HL-60 (cell line): ENCODE results near the gene ADCY5.

ENCODE experiments used
- DNase-seq, 2 experiments: peaks; one replicate each; pipeline ENCODE4 v3.0.0-alpha.2; 2010 to 2020; ENCODE audit warnings: low read depth in 1 of 2, low spot score in 1 of 2
- H3K27ac ChIP-seq: fragments of 250-450 bp; sonication (Bioruptor Pico); replicated peaks from 2 replicates; pipeline ENCODE4 v1.5.1; 2020; ENCODE audit warnings: mild to moderate bottlenecking, moderate library complexity
- H3K27me3 ChIP-seq: fragments of 250-450 bp; sonication (Bioruptor Pico); 2 replicates; pipeline ENCODE4 v1.5.1; 2021; ENCODE audit warnings: mild to moderate bottlenecking, moderate library complexity; ENCODE audit not compliant: insufficient read depth, poor library complexity, severe bottlenecking
- H3K4me3 ChIP-seq: replicated peaks from 2 replicates; pipeline ENCODE4 v1.5.1; 2011; ENCODE audit warnings: mild to moderate bottlenecking, control low read depth, low read length; ENCODE audit not compliant: insufficient read depth
- GABPA ChIP-seq: IDR thresholded peaks from 2 replicates; pipeline ENCODE4 v1.6.1; 2012; ENCODE audit warnings: low read depth
- POLR2AphosphoS5 ChIP-seq: IDR thresholded peaks from 2 replicates; pipeline ENCODE4 v1.6.1; 2012; ENCODE audit warnings: low read depth
- SPI1 ChIP-seq: IDR thresholded peaks from 2 replicates; pipeline ENCODE4 v1.6.1; 2012; ENCODE audit warnings: low read depth, mild to moderate bottlenecking, borderline replicate concordance
- TF ChIP-seq, protein P1 (sequence below): IDR thresholded peaks from one replicate; pipeline ENCODE4 v1.5.1; 2011; ENCODE audit warnings: low read length, control low read depth, inconsistent platforms; ENCODE audit not compliant: insufficient read depth
- TF ChIP-seq, protein P2 (sequence below): IDR thresholded peaks from 2 replicates; pipeline ENCODE4 v1.6.1; 2012; ENCODE audit warnings: low read depth; ENCODE audit not compliant: insufficient replicate concordance

Gene ADCY5

DNA sequence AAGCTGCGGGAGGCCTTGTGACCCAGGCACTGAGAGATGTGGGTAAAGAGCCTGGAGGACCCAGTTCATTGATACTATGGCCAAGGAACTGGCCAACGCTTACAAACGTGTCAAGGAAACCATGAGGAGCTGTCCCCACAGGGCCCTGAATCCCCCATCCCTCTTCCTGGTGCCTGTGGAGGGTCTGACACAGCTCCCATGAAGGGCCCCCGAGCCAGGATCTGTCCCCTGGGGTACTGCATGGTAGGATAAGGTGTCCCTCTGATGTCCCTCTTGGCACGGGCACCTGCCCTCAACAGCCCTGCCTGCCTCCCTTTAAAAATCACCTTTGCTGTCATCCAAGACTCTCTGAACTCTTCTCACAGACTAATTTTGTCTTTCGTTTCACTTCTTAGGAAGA, 122.4 kb downstream of the ADCY5 start:
- DNase-seq = no peak
- H3K27me3 ChIP-seq = no peaks in the 10 kb centered on the region

DNA sequence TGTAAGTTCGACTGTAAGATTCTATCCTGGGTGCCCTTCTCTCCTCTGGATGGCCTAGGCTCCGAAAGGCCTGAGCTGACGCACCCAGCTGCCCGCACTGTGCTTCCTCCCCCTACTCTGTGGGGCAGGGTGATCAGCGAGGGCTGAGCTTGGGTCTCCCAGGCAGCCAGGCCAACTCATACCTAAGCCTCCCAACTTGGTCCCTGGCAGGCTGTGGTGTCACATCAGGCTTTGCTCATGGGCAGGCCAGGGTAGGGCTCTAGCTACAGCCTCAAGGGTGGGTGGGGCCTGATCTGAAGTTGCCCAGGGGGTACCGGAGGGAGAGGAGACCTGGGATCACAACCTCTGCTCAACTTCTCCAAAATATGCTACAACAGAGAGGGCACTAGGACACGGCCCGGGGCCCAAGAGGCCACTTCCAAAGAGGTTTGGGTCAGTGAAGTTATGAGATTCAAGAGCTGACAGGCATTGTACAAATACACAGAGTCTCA, 123.1 kb downstream of the ADCY5 start:
- Histone ChIP-seq H3K27me3 (peaks cover 4% of the 10 kb centered on the region), H3K27ac (no peak overlapping the region), H3K4me3 (no peak overlapping the region)
- DNase-seq = no peak
- TF ChIP-seq, protein P1, sequence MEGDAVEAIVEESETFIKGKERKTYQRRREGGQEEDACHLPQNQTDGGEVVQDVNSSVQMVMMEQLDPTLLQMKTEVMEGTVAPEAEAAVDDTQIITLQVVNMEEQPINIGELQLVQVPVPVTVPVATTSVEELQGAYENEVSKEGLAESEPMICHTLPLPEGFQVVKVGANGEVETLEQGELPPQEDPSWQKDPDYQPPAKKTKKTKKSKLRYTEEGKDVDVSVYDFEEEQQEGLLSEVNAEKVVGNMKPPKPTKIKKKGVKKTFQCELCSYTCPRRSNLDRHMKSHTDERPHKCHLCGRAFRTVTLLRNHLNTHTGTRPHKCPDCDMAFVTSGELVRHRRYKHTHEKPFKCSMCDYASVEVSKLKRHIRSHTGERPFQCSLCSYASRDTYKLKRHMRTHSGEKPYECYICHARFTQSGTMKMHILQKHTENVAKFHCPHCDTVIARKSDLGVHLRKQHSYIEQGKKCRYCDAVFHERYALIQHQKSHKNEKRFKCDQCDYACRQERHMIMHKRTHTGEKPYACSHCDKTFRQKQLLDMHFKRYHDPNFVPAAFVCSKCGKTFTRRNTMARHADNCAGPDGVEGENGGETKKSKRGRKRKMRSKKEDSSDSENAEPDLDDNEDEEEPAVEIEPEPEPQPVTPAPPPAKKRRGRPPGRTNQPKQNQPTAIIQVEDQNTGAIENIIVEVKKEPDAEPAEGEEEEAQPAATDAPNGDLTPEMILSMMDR = no peak
- TF ChIP-seq GABPA (no peak), POLR2AphosphoS5 (no peak), SPI1 (no peak)
- TF ChIP-seq, protein P2, sequence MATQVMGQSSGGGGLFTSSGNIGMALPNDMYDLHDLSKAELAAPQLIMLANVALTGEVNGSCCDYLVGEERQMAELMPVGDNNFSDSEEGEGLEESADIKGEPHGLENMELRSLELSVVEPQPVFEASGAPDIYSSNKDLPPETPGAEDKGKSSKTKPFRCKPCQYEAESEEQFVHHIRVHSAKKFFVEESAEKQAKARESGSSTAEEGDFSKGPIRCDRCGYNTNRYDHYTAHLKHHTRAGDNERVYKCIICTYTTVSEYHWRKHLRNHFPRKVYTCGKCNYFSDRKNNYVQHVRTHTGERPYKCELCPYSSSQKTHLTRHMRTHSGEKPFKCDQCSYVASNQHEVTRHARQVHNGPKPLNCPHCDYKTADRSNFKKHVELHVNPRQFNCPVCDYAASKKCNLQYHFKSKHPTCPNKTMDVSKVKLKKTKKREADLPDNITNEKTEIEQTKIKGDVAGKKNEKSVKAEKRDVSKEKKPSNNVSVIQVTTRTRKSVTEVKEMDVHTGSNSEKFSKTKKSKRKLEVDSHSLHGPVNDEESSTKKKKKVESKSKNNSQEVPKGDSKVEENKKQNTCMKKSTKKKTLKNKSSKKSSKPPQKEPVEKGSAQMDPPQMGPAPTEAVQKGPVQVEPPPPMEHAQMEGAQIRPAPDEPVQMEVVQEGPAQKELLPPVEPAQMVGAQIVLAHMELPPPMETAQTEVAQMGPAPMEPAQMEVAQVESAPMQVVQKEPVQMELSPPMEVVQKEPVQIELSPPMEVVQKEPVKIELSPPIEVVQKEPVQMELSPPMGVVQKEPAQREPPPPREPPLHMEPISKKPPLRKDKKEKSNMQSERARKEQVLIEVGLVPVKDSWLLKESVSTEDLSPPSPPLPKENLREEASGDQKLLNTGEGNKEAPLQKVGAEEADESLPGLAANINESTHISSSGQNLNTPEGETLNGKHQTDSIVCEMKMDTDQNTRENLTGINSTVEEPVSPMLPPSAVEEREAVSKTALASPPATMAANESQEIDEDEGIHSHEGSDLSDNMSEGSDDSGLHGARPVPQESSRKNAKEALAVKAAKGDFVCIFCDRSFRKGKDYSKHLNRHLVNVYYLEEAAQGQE = no peak

More for the DNA sequence above, 122.4 kb downstream of the ADCY5 start:
- TF ChIP-seq SPI1 = no peak
- no peak for TF ChIP-seq POLR2AphosphoS5
- TF ChIP-seq GABPA = no peak
- TF ChIP-seq, protein P1 = no peak
- TF ChIP-seq, protein P2 = no peak
- Histone ChIP-seq H3K27ac (no peak overlapping the region), H3K4me3 (no peak overlapping the region)

DNA sequence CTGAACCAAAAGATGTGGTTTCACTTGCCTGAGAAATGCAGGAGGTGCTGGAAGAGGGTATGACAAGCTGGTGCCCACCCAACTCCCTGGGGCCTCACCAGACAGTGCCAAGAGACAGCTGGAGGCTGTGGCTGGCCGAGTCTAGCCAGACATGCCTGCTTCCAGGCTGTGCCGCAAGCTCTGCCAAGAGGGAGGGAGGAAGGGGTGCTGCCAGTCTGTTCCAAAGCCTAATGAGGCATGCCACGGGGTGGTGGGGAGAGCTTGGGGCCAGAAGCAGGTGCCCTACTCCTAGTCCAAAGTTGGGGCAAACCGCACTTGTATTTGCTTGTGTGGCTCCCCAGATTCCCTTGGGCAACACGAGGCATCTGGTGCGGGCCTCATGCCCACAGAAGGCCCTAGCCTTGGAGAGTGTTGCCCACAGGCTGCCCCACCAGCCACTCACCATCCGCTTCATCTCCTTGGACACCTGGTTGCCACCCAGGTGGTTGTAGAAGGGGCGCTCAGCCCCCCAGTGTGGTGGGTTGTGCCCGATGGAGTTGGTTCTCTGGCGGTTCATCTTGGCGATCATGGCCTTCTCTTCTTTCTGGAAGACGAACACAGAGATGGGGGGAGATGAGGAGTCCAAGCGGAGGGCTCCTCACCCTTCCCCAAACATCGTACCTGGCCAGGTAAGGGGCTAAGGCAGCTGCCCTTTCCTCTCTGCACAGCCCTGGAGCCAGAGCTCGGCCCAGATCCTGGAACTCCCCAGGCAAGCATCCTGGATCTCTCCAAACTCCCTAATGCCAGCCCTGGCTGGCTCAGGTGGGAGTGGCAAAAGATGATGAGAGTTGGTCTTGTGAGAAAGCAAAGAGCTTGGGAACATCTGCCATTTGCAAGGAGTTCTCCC, 123.8 kb downstream of the ADCY5 start:
- no peak for TF ChIP-seq POLR2AphosphoS5
- TF ChIP-seq SPI1 = no peak
- TF ChIP-seq, protein P1 = no peak
- no peak for DNase-seq
- no peak overlapping the region for H3K27ac ChIP-seq
- H3K4me3 ChIP-seq = no peak overlapping the region
- peaks cover 4% of the 10 kb centered on the region for H3K27me3 ChIP-seq
